ENCODE results near the gene DDIT3. TPM values are rescaled to one million over a fixed set of nuclear protein-coding genes. Genes with fewer than 3 reads are reported as not detected.

DDIT3 gene, protein sequence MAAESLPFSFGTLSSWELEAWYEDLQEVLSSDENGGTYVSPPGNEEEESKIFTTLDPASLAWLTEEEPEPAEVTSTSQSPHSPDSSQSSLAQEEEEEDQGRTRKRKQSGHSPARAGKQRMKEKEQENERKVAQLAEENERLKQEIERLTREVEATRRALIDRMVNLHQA
- total RNA-seq (2014; rRNA removed; shearing (Covaris generic)) = 9.4 and 11.3 TPM in 2 replicates

GRCh38 chr12:57520053-57520818 lies at the start of gene DDIT3:
TSS of gene DDIT3 (minus strand) at chr12:57520514. CDS start at chr12:57517406, 3,108 bp downstream.
- peak; percentile 99 for DNase-seq (ENCODE audit: low read depth)

DNA sequence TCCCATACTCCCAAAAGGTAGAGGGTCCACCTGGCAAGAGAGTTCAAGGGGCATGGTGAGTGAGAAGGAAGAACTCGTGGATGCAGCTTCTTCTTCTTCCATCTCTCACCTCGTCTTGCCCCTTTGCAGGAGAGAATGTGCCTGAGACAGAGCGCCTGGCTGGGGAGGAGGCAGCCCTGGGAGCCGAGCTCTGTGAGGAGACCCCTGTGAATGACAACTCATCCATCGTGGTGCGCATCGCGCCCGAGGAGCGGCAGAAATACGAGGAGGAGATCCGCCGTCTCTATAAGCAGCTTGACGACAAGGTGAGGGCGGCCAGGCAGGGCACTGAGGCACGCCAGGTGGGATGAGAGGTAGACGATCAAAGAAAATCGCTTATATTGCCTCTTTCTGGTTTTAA lies 49.5 kb upstream of the DDIT3 start:
- DNase-seq (ENCODE audit: low read depth) = no peak

- DNase-seq (ENCODE audit: low read depth) = no peak
Observed at GRCh38 chr12:57568838-57569237, 48.5 kb upstream of the DDIT3 start.

DNA sequence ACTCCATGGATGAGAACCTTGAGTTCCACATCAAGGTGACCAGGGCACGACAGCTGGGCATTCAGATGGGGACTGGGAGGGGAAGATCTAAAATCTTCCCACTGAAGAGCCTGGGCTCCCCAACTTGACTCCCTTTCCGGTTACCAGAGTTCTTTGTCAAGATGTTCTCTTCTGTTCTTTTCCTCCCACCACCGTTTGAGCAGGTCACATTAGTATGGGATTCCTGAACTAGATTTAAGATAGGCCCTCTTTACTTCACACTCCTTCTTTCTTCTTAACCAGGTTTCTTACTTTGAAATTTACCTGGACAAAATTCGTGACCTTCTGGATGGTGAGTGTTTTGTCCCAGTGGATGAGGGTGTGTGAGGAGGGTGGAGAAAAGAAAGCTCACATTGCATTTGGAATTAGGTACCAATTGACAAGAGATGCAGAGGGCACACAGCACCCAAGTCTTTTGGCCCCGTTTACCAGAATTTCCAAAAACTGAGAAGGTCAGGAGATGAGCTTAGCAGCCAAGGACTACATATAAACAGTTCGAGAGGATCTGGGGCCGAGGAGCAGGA lies 43.9 kb upstream of the DDIT3 start:
- DNase-seq (ENCODE audit: low read depth) = no peak

DNA sequence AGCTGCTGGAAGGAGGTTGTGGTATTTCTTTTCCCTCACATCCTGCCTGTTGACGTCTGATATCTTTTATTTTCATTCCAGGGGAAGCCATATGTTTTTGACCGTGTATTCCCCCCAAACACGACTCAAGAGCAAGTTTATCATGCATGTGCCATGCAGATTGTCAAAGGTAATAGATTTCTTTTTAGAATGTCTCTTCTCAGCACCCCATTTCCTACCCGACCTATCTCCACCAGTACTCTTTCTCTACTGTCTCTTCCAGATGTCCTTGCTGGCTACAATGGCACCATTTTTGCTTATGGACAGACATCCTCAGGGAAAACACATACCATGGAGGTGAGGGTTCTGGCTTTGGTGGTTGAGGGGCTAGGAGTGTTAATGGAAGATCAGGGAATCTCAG lies 43.0 kb upstream of the DDIT3 start:
- no peak for DNase-seq (ENCODE audit: low read depth)

DNA sequence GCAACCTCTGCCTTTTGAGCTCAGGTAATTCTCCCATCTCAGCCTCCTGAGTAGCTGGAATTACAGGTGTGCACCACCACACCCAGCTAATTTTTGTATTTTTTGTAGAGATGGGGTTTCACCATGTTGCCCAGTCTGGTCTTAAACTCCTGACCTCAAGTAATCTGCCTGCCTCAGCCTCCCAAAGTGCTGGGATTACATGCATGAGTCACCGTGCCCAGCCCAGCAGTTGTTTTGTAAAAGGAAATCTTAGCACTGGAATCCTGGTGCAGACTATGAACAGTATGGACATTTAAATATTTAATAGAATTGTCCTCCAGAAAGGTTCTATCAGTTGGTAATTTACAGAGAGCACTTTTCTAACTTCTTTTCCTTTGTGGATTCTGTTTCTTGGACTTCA lies 40.8 kb upstream of the DDIT3 start:
- DNase-seq (ENCODE audit: low read depth) = peak; percentile 27

DNA sequence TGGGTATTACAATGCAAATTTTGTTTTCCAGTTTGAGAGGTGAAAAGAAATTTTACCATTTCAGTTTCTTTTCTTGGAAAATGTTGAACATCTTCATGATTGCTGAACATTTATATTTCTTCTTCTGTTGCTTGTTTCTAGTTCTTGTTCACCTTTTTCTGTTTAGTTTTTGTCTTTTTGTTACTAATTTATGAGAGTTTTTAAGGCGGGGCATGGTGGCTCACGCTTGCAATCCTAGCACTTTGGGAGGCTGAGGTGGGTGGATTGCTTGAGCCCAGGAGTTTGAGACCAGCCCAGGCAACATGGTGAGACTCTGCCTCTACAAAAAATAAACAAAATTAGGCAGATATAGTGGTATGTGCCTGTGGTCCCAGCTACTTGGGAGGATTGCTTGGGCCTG lies 40.2 kb upstream of the DDIT3 start:
- no peak for DNase-seq (ENCODE audit: low read depth)

GRCh38 chr12:57558864-57559263 lies 38.5 kb upstream of the DDIT3 start:
- no peak for DNase-seq (ENCODE audit: low read depth)

GRCh38 chr12:57554897-57555296 lies 34.6 kb upstream of the DDIT3 start:
- no peak for DNase-seq (ENCODE audit: low read depth)

- no peak for DNase-seq (ENCODE audit: low read depth)
Observed at GRCh38 chr12:57554453-57554852, 34.1 kb upstream of the DDIT3 start.

GRCh38 chr12:57553343-57554202 lies 33.3 kb upstream of the DDIT3 start:
- DNase-seq (ENCODE audit: low read depth) = no peak

DNA sequence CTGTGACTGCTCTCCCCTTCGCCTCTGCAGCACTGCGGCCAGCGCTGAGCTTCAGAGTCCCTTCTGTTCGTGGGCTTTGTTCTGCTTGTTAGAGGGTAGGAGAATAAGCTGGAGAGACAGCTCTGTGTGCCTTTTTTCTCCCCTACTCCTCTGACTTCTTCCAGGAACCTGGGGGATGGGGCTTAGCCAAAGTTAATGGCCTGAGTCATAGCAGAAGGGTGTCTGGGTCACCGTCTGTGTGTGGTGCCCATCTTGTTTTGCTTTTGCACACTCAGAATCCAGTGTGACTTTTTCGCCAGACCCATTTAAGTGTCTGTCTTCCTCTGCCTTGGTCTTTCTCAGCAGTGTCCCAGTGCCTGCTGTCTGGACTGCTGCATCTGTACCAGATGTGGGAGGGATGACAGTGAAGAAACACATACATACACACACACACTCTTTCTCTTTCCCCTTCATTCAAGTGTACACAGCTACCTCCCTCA lies 32.6 kb upstream of the DDIT3 start:
- peak; percentile 74 for DNase-seq (ENCODE audit: low read depth)

- DNase-seq (ENCODE audit: low read depth) = no peak
Observed at GRCh38 chr12:57552306-57552651, 32.0 kb upstream of the DDIT3 start.

DNA sequence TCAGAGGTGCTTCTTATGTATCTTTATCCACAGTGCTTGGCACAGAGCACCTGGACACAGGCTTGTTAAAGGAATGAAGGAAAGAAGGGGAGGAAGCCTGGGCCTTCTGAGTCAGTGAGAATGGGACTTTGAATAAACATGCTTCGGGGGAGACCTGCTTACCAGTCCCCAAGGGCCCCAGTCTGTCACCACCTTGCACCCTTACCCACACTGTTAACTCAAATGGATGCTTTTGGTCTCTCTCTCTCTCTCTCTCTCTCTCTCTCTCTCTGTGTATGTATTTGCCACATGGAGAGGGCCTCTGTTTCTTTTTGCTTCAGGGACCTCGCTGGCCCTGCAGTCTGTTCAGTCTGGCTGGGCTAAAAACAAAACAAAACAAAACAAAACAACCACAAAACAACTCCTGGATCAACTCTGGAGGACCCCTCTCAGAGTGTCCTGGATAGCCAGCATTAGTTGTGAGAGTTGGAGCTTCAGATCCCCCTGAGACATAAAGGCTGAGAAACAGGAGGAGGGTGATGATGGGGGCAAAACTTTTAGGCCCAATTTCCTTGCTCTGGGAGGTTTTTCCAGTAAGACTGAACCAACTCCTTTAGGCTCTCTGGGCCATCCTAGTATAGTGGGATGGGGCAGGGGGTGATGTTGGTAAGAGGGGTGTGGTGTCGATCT lies 31.5 kb upstream of the DDIT3 start:
- no peak for DNase-seq (ENCODE audit: low read depth)

DNA sequence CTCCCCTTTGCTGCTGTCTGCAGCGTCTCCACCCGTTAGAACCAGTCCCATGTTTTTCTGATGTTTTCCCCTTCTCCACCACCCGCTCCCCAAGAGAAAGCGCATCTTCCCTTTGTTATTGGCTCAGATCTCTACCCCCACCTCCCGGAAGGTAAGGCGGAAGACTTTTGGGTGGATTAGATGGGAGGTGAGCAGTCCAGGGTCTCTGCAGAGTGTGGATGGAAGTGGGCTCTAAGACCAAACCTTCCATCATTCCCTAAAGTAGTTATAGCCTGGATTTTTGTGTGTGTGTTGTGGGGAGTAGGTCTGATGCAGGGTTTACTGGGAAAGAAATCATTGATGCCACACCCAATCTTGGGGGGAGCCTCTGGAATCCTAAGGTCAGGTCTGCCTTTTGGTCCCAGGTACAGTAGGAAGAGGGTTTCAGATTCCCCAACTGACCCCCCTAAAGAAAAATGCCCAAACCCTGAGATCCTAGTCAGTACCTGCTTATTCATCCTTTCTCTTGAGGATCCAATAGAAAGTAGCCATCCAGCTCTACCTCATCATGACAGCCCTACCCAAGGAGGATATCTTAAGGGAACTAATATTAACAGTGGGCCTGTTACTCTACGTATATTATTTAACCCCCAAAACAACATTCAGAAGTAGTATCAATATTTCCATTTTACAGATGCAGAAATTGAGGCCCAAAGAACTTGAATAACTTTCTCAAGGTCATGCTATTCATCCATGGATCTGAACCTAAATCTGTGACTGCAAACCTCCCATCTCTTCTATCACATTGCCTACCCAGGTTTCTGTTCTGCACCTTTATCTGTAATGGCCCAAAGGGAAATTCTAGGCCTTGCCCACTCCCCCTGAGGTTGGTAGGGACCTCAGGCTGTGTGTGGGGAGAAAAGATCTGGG lies 30.6 kb upstream of the DDIT3 start:
- DNase-seq (ENCODE audit: low read depth) = no peak

DNA sequence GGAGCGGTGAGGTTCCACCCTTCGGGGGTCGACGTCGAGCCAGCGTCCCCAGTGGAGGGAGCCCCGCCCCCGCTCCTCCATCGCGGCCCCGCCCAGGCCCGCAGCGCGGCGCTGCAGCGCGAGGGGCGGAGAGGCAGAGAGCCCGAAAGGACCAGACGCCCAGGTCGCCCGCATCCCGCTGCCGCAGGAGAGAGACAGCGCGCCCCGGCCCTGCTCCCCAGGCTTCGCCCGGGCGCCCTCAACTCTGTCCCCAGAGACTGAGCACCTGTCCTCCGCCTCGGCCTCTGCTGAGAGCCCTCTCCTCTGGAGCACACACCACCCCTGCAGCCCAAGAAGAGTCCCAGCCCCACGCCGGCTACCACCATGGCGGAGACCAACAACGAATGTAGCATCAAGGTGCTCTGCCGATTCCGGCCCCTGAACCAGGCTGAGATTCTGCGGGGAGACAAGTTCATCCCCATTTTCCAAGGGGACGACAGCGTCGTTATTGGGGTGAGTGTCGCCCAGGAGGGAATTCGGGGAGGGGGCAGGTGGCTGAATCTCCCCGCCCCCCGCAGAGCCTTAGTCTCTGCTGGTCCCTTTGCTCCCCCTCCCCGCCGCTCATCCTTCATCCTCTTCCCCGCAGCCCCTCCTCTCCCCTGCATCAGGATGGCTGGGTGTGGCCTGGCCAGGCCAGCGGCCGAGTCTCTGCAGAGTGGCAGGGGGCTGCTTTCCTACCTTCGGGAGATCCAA lies 29.8 kb upstream of the DDIT3 start, which contains the start of gene KIF5A:
Gene KIF5A (plus strand): TSS at position 136 of the 732 bp plus-strand sequence. CDS start 228 bp downstream, at position 364.
- DNase-seq (ENCODE audit: low read depth) = peak; percentile 61

DNA sequence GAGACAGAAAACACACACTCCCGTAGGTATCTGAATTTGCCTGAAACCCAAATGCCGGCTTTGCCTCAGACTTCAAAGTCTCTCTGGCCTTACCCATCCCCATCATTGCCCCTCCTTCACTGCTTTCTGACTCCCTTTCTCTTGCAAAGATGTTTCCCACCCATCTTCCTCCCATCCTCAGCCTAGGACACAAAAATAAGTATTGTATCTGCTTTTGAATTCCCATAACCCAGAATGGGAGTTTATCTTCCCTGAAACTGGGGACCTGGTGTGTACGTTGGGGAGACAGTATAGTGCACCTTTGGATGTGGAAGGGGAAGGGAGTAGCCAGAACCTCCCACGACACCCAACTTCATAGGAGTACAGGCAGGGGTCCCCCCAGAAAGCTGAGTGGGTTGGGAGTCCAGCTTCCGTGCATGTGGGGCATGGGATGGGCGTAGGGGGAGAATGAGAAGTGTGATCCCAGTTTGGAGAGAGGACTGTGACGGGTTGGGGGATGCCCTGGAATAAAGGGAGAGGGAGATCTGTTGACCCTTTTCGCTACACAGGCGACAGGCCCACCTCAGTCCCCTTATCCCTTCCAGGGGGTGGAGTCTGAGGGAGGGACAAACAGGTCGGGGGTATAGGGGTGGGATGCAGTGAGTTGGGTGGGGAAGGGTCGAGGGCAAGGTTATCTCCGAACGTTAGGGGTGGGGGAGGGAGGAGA lies 29.0 kb upstream of the DDIT3 start:
- no peak for DNase-seq (ENCODE audit: low read depth)

DNA sequence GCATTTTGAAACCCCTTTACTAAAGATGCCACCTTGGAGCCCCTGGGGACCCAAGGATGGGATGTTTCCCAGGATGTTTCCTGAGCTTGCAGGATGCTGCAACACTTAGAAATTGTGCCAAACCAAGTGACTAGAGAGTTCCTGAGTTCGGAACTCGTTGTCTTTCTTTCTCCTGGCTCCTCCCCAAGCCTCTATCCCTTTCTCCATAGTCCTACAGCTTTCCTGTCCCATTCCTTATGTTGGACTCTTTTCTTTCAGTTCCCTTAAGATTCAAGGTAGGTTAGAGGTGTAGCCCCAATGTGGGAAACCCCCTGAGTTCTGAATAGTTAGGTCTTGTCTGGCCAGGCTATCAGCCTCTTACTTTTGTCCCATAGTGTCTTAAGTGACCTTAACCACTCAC lies 28.2 kb upstream of the DDIT3 start:
- DNase-seq (ENCODE audit: low read depth) = no peak

- no peak for DNase-seq (ENCODE audit: low read depth)
Observed at GRCh38 chr12:57548013-57548315, 27.6 kb upstream of the DDIT3 start.
